ENCODE measurements around the gene TRHDE.

GRCh38 chr12:72272731-72273498, 745 bp downstream of the TRHDE start:
- no peak for TF ChIP-seq CTCF (IDR thresholded peaks at IDR 0.05; ENCODE audit: insufficient read depth, low read length, poor library complexity, severe bottlenecking)
- TF ChIP-seq EZH2phosphoT487 (conservative IDR thresholded peaks at IDR 0.05; ENCODE audit: low read length), result no peak

Measured in SU-DHL-6 (cell line).